D341Med (cell line): Measurements from ENCODE around the gene PSKH1.
"Not testable (repeated sequence)": the region's sequence is repeated elsewhere in the genome, so short reads cannot be mapped to it uniquely, and the experiment has no call there.

Experiments
- DNase-seq: peaks from one replicate; pipeline ENCODE4 v3.0.0; 2012; ENCODE audit warnings: low spot score

The PSKH1 gene

GRCh38 chr16:67926181-67926750 is 33.2 kb downstream of the PSKH1 start:
- DNase-seq, result peak; percentile 85

- no peak for DNase-seq
Observed at GRCh38 chr16:67927131-67927941, 34.3 kb downstream of the PSKH1 start.

GRCh38 chr16:67928147-67928546 is 35.1 kb downstream of the PSKH1 start:
- DNase-seq, result no peak

- peak; percentile 86 for DNase-seq
Observed at GRCh38 chr16:67928561-67929364, 35.7 kb downstream of the PSKH1 start.

GRCh38 chr16:67930191-67930590 is 37.1 kb downstream of the PSKH1 start:
- DNase-seq, result no peak

GRCh38 chr16:67930678-67931211 is 37.7 kb downstream of the PSKH1 start:
- no peak for DNase-seq

- no peak for DNase-seq
Observed at GRCh38 chr16:67931712-67932461, 38.8 kb downstream of the PSKH1 start, which contains the start of gene CTRL. Gene CTRL, minus strand, starts transcription at chr16:67931862. Its CDS starts 10 bp downstream, at chr16:67931852.

- no peak for DNase-seq
Observed at GRCh38 chr16:67932462-67932840, 39.4 kb downstream of the PSKH1 start.

- no peak for DNase-seq
Observed at GRCh38 chr16:67933805-67934204, 40.8 kb downstream of the PSKH1 start.

- peak; percentile 50 for DNase-seq
Observed at GRCh38 chr16:67934306-67935100, 41.4 kb downstream of the PSKH1 start.

- DNase-seq, result no peak
Observed at GRCh38 chr16:67935101-67935401, 42.0 kb downstream of the PSKH1 start.

- peak; percentile 95 for DNase-seq
Observed at GRCh38 chr16:67935402-67936123, 42.5 kb downstream of the PSKH1 start.

GRCh38 chr16:67936124-67936879 is 43.2 kb downstream of the PSKH1 start, which contains the start of gene PSMB10:
Gene PSMB10, minus strand, starts transcription at chr16:67936850. Its CDS starts 101 bp downstream, at chr16:67936749.
- DNase-seq, result peak; percentile 62

GRCh38 chr16:67936880-67937605 is 44.0 kb downstream of the PSKH1 start:
- no peak for DNase-seq

- DNase-seq, result not testable (repeated sequence)
Observed at GRCh38 chr16:67937713-67938112, 44.7 kb downstream of the PSKH1 start.

- no peak for DNase-seq
Observed at GRCh38 chr16:67939507-67940445, 46.7 kb downstream of the PSKH1 start.

GRCh38 chr16:67940446-67941089 is 47.5 kb downstream of the PSKH1 start:
- DNase-seq, result no peak
